Stromal cell of bone marrow (primary cell): ENCODE data around the gene NFRKB.
"Not testable (repeated sequence)": the region's sequence is repeated elsewhere in the genome, so short reads cannot be mapped to it uniquely, and the experiment has no call there.

Experiments
- DNase-seq: peaks from one replicate; pipeline ENCODE4 v3.0.0-alpha.2; 2012; ENCODE audit warnings: low read depth

Gene NFRKB

DNA sequence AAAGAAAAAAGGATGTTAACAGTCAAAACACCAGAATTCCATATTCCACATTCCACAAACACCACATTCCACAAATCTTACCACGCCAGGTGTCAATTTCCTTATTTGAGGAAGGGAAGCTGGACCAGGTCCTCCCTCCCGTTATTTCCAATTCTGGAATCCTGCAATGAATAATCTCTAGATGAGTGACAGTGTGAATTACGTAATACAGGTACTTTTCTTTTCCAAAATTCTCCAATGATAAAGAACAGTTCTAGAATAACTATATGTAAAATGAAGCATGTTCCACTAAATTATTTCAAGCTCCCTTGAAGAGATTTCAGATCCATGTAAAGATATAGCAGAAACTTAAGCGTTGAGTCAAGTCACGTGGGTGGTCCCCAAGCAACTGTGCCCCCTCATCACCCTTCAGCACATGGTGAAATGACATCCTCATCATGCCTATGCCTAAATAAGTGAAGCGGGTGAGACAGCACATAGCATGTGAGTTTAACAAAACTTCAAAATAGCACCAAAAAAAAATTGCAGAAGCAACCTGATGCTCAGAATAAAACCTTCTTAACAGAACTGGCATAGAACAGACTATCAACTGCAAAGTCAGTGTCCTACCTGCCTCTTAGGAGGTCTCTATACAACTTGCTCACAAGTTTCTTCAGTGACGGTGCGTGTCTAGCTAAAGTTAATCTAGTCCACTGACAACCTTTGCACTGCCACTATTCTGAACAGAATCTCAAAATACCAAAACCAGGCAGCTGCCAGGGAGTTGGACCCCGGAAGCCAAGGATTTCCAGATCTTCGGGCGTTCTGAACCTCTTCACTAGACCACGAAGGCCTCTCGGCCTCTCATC is 876 bp downstream of the NFRKB start:
- no peak for DNase-seq

DNA sequence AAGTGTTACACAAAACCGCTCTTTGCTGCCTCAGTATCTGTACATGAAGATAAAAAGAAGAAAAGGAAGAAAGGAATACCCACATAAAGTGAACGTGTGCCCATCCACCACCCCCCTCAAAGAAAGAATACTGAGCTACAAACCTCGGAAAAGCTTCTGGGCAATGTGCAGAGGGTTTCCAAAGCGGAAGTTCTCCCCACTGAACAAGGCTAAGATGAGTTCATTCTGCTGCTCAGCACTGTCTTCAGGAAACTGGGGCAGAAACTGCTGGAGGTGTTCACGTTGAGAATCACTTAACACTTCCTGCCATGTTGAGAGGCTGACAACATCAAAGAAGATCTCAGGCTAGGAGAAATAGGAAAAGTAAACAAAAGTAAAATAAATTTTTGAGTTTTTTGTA is 6.9 kb downstream of the NFRKB start:
- no peak for DNase-seq

DNA sequence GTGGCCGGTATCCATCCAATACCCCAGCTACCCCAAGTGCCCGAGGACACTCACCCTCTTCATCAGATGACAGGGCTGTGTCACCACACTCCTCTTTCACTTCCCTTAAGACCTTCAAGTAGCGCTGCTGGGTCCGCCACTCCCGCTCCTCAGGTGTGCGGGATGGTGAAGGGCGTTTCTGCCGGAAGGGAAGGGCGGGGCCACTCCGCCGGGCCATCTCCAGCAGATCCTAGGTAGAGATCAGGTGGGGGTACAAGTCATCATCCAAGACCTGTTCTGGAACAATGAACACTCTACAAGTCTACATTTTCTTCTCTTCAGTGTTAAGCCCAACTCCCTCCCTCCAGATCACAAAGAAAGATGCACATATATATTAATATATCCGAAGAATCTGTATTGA is 10.0 kb downstream of the NFRKB start:
- no peak for DNase-seq

DNA sequence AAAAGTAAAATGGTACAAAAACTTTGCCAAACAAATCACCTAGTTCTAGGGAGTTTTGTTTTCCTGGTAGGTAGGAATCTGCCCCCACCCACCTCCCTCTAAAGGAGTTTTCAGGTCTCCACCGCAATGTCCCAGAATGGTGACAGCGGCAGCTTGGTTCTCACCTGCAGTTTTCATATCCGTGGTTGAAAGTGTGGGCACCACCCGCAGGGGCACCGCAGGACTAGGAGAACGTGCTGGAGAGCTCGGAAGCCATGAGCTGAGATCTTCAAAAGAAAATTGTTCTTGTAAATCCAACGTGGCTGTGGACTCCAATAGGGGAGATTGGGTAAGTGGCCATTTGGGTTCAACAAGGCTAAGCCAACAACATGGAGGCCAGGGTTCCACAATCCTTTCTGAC is 10.8 kb downstream of the NFRKB start:
- no peak for DNase-seq

DNA sequence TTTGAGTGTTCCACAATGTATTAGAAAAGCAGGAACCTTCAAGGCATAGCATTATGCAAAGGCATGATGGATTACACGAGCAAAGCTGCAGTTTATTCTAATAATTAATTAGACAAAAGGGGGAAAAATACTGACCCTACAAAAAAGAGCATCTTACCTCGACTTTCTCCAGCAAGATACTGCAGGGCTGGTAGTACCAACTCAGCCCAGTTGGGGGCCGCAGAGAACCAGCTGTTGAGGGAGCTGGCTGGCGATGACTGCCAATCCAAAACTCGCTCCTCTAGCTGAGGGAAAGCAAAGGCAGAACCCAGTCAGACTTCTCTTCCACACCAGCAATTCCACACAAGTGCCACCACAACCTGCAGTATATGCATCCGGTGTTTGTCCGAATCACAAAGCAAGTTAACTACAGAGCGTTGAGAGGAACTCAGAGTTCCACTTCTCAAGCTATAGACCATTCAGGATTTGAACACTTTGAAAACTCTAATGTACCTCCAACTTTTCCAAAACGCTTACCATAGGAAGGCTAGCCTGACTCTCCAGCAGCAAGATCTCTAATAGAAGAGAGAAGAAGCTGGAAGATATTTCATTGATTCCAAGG is 13.7 kb downstream of the NFRKB start:
- DNase-seq = peak; percentile 9

DNA sequence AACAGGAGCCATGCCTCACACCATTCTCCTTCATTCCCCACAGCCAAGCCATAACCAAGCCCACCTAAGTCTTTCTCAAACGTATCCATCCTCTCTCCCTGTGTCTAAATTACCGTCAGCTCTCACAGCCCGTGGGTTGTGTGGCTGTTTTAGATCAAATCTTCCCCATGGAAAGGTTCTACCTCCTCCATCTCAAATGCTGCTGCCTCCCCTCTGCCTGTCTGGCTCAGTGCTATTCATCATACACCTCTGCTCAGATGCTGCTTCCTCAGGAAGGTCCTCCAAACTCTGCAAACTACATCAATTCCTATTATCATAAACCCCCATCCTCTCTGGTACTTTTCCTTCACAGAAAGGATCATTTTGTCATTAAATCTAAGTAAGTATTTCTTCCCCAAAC is 15.1 kb downstream of the NFRKB start:
- no peak for DNase-seq

DNA sequence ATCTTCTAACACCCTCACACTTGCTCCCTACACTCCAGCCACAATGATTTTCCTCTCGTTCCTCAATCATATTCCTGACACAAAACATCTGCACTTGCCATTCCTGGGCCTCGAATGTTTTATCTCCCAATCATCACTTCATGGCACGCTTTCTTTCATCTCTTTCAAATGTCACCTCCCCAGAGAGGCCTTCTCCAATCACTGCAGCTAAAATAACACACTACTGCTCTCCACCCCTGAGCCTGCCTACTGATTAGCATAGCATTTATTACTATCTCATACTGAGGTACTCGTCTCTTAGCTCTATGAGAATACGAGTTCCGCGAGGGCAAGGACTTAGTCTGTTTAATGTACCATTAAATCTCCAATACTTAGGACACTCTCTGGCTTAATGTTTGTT is 23.5 kb downstream of the NFRKB start:
- no peak for DNase-seq

DNA sequence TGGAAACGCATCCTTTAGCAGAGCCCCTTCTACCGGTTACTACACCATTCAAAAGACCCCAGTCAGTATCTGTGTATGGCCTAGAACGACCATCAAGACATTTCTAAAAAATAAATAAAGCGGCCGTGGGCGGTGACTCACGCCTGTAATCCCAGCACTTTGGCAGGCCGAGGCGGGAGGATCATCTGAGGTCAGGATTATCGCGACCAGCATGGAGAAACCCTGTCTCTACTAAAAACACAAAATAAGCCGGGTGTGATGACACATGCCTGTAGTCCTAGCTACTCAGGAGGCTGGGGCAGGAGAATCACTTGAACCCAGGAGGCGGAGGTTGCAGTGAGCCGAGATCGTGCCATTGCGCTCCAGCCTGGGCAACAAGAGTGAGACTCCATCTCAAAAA is 26.8 kb downstream of the NFRKB start:
- DNase-seq = not testable (repeated sequence)

DNA sequence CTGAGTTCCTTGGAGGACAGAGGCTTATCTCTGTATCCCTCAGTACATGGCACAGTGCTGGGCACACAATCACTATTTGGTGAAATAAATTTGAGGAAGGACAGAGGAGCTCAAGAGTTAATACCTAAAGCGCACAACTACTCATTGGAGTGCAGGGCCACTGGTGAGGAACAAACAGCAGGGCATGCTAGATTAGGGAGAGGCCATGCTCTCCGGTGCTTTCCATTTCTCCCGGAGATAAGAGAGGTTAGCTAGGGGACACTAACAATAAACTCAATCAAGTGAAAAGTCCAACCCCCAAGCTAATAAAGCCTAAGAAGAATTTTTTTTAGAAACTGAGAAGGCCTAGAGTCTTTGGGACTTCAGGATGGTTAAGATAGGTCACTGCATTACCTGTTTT is 29.1 kb downstream of the NFRKB start:
- no peak for DNase-seq

DNA sequence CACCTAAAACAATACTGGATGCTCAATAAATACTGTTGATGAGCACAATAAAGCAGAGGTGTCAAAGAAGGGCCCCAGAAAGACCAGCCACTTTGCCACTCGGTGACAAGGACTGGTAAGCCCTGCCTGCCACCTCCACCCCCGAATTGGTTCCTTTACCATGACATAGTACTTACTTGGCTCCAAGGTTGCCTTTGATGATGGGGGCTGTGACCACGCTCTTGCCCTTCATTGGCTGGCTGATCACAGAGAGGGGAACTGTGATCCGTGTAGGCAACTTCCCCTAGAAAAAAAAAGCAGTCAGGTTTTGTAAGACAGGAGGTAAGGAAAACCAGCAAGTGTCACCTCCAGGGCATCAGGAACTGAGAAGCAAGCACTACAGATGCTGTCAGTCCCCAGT is 29.7 kb downstream of the NFRKB start:
- no peak for DNase-seq

DNA sequence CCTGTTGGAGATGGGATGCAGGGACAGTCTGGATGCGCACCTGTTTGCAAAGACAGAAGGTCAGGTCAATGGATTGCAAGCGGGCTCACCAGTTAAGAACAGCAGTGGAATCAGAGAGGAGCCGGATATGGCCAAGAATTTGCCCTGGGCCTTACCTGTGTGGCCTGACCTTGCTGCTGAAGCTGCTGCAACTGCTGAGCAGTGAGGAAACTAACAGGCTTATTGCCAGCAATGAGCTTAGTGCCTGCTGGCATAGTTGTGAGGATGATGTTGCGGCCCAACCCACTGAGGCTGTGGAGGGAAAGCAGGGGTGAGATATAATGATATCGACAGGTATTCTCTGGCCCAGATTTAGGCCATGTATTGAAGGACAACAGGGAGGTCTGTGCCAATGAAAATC is 30.6 kb downstream of the NFRKB start:
- no peak for DNase-seq

DNA sequence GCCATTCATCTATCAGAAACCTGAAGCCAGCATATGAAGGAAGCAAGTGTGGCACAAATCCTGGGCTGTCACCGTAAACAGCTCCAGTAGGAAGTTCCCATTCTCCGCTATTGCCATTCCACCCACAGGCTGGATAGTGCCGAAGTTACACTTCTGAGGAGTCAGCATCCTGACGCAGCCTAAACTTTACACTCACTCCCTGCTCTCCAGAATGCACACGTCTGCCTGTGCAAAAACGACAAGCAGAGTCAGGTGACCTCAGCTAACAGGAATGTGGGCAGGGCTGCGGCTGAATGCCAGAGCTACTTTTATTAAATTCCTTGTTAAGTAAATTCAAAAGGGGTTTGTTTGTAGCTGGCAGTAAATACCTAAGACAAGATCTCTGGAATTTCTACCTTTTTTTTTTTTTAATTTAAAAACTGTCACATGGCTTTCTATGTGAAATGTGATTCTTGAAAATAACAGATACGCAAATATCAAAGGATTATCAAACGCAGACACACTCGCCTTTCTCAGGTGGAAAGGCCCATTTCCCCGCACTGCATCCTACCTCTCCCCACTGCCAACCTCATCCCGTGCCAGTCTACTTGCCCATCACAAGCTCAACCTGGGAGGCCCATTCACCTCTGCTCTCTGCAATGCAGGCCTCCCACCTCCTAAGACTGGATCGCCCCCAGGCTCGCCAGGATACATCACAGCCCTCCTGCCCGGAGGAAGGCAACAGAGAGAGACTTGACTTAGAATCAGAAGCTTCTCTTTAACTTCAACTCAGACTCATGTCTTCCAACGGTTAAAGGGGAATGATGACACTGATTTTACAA is 33.5 kb downstream of the NFRKB start:
- peak; percentile 43 for DNase-seq

DNA sequence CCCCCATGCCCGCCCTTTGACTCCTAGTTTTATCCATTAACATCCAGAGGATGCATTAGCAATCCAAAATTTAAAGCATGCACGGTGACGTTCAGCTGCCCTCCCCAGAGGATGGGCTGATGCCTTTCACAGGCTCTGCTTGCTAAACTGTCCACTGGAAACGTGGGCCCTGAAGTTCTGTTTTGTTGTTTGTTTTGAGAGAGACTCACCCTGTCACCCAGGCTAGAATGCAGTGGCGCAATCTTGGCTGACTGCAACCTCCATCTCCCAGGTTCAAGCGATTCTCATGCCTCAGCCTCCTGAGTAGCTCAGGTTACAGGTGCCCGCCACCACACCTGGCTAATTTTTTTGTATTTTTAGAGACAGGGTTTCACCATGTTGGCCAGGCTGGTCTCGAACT is 39.3 kb downstream of the NFRKB start:
- no peak for DNase-seq

DNA sequence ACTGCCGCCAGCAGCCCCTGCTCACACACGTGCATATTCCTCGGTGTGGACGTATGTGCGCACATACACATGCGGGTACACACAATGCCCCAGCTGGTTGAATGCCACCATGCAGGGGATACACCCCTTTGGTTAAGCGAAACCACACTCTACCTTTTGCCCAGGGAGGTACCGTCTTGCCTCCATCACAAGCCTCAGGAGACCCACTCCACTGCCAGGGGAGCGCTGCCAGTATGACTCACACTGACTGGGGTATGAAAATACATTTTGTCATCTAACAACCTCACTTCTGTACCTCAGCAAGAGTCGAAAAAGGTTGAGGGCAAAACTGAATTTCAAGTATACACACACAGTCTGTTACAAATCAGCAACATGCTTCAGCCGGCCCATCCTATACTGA is 40.3 kb downstream of the NFRKB start:
- DNase-seq = no peak

DNA sequence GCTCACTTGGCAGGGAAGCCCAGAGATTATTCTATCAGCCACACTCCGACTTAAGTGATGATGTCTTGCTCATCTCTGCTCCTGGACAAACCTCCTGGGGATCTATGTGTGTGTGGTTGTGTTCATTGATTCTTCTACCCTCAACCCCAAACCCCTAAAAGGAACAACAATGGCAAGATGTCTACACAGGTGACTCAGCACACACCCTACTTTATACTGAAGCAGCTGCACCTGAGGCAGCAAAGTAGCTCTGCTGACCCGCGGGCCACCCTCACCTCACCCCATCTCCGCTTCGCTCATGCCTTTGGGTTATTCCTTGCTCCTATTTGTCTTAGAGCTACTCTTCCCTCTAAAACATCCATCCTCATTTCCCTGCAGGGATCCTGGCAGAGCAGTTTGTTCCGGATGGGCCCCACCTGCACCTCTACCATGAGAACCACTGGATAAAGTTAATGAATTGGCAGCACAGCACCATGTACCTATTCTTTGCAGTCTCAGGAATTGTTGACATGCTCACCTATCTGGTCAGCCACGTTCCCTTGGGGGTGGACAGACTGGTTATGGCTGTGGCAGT is 41.1 kb downstream of the NFRKB start:
- no peak for DNase-seq

DNA sequence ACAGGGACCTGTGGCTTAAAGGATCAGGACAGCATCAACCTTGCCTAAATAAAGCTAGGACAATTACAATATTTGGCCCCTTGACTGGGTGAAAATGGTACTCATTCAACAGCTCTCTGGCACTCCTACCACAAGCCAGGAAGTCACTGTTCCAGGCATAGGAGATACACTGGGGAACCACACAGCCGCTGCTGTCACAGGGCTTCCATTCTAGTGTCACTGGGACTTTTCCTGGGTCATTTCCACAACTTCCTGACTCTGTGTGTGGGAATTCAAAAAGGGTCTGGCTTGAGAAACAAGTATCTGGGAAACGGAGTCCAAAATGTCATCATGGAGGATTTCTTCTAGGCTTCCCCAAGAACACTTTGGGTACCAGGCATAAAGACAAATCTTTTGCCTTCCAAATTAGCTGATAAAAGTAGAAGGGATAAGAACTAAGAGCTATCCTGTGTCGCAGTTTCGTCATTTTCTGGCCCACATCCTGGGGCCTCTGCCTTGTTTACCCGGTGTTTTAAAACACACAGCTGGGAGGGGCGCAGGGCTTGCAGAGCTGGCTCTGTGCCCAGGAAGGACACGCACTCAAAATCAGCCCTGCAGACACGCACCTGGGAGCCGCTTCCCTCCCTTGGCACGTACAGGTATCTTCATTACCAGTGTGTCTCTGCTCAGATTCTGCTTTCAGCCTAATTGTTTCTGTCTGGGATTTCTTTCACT is 41.7 kb downstream of the NFRKB start:
- DNase-seq = no peak

DNA sequence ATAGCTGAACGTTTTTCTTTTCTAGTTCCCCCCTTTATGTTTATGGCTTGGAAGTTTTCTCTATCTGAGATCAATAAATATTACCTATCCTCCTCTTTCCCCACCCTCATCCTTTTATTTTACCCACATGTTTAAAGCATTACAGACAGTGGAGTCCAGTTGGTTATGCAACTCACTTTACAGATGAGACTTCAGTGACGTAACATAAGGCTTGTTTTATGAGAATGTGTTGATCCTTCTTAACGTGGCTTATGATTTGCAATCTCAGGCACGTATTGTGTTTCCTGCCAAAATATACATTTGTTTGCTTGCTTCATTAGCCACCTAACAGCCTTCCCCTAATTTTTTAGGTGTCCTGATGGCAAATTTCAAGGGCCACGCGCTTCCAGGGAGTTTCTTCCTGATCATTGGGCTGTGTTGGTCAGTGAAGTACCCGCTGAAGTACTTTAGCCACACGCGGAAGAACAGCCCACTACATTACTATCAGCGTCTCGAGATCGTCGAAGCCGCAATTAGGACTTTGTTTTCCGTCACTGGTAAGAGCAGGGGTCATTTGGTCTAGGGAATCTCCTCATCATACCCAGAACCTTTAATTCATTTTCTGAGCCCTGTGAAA is 43.1 kb downstream of the NFRKB start:
- no peak for DNase-seq

DNA sequence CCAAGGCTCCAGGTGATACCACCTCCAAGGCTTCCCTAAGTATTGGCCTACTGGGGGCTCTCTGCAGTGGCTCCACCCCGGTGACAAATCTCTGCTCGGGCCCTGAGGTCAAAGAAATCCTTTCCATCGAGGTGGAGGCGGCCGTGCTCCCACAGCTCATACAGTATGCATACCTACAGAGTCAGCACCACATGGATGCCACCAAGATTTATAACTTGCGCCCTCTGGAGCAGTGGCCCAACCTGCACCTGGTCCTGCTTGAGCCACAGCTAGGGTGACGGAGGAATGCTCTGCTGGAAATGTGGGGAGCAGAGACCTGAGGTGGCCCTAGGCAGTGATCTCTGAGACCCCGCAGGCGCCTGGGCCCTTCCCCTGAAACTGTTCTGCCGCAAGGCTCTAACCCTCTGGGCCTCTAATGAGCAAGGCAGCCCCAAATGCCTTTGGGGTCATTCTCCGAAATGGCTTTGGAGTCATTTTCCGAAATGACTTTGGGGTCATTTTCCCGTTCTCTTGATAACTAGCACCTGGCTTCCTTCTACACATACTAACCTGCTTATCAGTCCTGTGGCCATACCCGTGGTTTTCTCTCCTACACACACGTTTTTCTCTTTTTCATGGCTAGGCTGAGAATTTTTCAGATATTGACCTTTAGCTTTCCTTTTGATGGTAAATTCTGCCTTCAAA is 45.8 kb downstream of the NFRKB start:
- no peak for DNase-seq

DNA sequence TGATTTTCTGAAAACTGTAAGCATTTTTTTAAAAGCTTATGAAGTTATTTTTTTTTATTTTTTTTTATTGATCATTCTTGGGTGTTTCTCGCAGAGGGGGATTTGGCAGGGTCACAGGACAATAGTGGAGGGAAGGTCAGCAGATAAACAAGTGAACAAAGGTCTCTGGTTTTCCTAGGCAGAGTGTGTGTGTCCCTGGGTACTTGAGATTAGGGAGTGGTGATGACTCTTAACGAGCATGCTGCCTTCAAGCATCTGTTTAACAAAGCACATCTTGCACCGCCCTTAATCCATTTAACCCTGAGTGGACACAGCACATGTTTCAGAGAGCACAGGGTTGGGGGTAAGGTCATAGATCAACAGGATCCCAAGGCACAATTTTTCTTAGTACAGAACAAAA is 48.0 kb downstream of the NFRKB start:
- not testable (repeated sequence) for DNase-seq

DNA sequence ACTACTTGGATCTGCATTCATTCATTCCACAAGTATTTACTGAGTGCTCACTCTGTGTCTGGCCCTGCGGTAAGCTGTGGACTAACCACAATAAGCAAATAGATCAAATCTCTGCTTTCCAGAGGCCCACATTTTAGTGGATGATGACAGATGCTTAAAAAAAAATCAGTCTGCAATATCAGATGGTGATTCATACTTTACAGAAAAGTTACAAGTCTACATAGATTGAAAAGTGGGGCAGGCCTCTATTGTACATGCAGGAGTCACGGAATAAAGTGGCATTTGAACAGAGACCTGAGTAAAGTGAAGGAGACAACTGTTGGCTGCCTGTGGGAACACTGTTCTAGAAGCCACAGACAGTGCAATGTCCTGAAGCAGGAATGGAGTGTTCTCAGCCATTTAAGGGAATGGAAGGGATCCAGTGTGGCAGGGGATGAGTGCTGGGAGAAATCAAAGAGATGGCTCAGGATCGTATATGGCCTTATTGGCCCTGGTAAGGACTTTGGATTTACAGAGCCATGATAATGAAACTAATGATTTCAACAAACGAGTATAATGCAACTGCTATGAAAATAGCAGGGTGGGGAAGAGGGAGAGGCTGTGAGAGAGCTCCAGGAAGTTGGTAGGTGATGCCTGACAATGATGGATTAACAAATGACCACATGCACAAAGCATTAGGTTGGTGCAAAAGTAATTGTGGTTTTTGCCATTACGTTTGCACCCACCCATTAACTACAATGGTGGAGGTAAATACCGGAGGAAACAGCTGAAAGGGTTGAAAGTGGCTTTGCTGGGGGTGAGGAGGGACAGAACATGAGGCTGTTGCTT is 48.7 kb downstream of the NFRKB start:
- peak; percentile 89 for DNase-seq
